Lower leg skin (tissue), 3 donors: Measurements from ENCODE around the gene COX7B2.

Experiments used
- CTCF ChIP-seq, 3 donors: fragments of 450-650 bp; IDR thresholded peaks; one replicate each; pipeline ENCODE4 v1.5.1; 2016; ENCODE audit warnings: antibody characterized with exemption in 3 of 3, mild to moderate bottlenecking in 3 of 3, moderate library complexity in 2 of 3
- POLR2A ChIP-seq, 2 donors: fragments of 450-650 bp; IDR thresholded peaks; one replicate each; pipeline ENCODE4 v1.6.1; 2016 to 2017; ENCODE audit warnings: antibody characterized with exemption in 2 of 2, mild to moderate bottlenecking in 1 of 2, moderate library complexity in 1 of 2

- no peak for TF ChIP-seq CTCF (IDR thresholded peaks at IDR 0.05)
- TF ChIP-seq POLR2A (IDR thresholded peaks at IDR 0.05), result no peak
These were observed 41.8 kb upstream of the COX7B2 start for GRCh38 chr4:46950826-46951225.
